MM.1S (cell line): ENCODE data around the gene FHL1.

Experiments used
- DNase-seq: peaks from one replicate; pipeline ENCODE4 v3.0.0-alpha.2; 2015
- H2AFZ ChIP-seq: fragments of 300-600 bp; sonication (generic); 2 replicates; pipeline ENCODE4 v1.6.0; 2016; ENCODE audit warnings: antibody characterized with exemption, low read length
- H3F3A ChIP-seq: fragments of 300-600 bp; sonication (generic); 2 replicates; pipeline ENCODE4 v1.6.1; 2016; ENCODE audit warnings: mild to moderate bottlenecking, antibody characterized with exemption, low read length, moderate library complexity, mixed read lengths; ENCODE audit not compliant: insufficient read depth
- H3K27ac ChIP-seq: fragments of 300-600 bp; sonication (generic); 2 replicates; pipeline ENCODE4 v1.5.1; 2016; ENCODE audit warnings: mild to moderate bottlenecking, low read length
- H3K27me3 ChIP-seq: fragments of 300-600 bp; sonication (generic); replicated peaks from 2 replicates; pipeline ENCODE4 v1.6.0; 2016; ENCODE audit warnings: low read length; ENCODE audit not compliant: insufficient read depth
- H3K36me3 ChIP-seq: fragments of 300-600 bp; sonication (generic); replicated peaks from 2 replicates; pipeline ENCODE4 v1.6.1; 2016; ENCODE audit warnings: mild to moderate bottlenecking, low read length, mixed read lengths; ENCODE audit not compliant: insufficient read depth
- H3K4me1 ChIP-seq: fragments of 300-600 bp; sonication (generic); 2 replicates; pipeline ENCODE4 v1.6.1; 2016; ENCODE audit warnings: low read length, mixed read lengths
- H3K4me2 ChIP-seq: fragments of 300-600 bp; sonication (generic); 2 replicates; pipeline ENCODE4 v1.6.0; 2016; ENCODE audit warnings: low read depth, low read length
- H3K4me3 ChIP-seq: fragments of 300-600 bp; sonication (generic); 2 replicates; pipeline ENCODE4 v1.5.1; 2016; ENCODE audit warnings: low read length, mixed read lengths
- H3K79me2 ChIP-seq: fragments of 300-600 bp; sonication (generic); 2 replicates; pipeline ENCODE4 v1.6.1; 2016; ENCODE audit warnings: mixed run types, low read length, mixed read lengths
- H3K9ac ChIP-seq: fragments of 300-600 bp; sonication (generic); 2 replicates; pipeline ENCODE4 v1.6.1; 2016; ENCODE audit warnings: low read length, mixed read lengths
- H3K9me2 ChIP-seq: fragments of 300-600 bp; sonication (generic); replicated peaks from 2 replicates; pipeline ENCODE4 v1.6.1; 2016; ENCODE audit warnings: mild to moderate bottlenecking, low read length, mixed read lengths; ENCODE audit not compliant: insufficient read depth
- H3K9me3 ChIP-seq: fragments of 300-600 bp; sonication (generic); replicated peaks from 2 replicates; pipeline ENCODE4 v1.6.1; 2016; ENCODE audit warnings: mild to moderate bottlenecking, low read length, mixed read lengths; ENCODE audit not compliant: insufficient read depth
- H4K20me1 ChIP-seq: fragments of 300-600 bp; sonication (generic); 2 replicates; pipeline ENCODE4 v1.6.1; 2016; ENCODE audit warnings: mild to moderate bottlenecking, low read length, moderate library complexity, mixed read lengths; ENCODE audit not compliant: insufficient read depth
- CTCF ChIP-seq: fragments of 300-600 bp; sonication (generic); IDR thresholded peaks from 2 replicates; pipeline ENCODE4 v1.5.1; 2016; ENCODE audit warnings: antibody characterized with exemption, low read length, mixed read lengths
- EZH2 ChIP-seq: fragments of 300-600 bp; sonication (generic); optimal IDR thresholded peaks from 2 replicates; pipeline ENCODE3; 2017; ENCODE audit warnings: low read depth, mild to moderate bottlenecking, antibody characterized with exemption, low read length, mixed read lengths
- EZH2phosphoT487 ChIP-seq: fragments of 300-600 bp; sonication (generic); IDR thresholded peaks from 2 replicates; pipeline ENCODE4 v1.6.1; 2018; ENCODE audit warnings: antibody characterized with exemption, low read length

FHL1 gene

GRCh38 chrX:136170139-136170800, 22.9 kb downstream of the FHL1 start:
- Histone ChIP-seq H3K27me3 (no peaks in the 10 kb centered on the region), H3K4me3 (no peak overlapping the region), H3K9me2 (no peaks in the 10 kb centered on the region), H3K27ac (no peak overlapping the region), H3K9me3 (no peaks in the 10 kb centered on the region), H3K36me3 (no peaks in the 10 kb centered on the region), H3K9ac (no peak overlapping the region), H3K79me2 (peaks cover 45% of the 10 kb centered on the region), H3K4me1 (no peaks in the 10 kb centered on the region), H2AFZ (no peak overlapping the region), H4K20me1 (no peaks in the 10 kb centered on the region), H3F3A (no peaks in the 10 kb centered on the region), H3K4me2 (no peak overlapping the region)
- no peak for TF ChIP-seq EZH2
- no peak for TF ChIP-seq EZH2phosphoT487
- TF ChIP-seq CTCF = no peak
- no peak for DNase-seq

- DNase-seq = no peak
- Histone ChIP-seq H4K20me1 (no peaks in the 10 kb centered on the region), H3K27ac (no peak overlapping the region), H3K27me3 (no peaks in the 10 kb centered on the region), H3F3A (no peaks in the 10 kb centered on the region), H3K9ac (no peak overlapping the region), H3K4me2 (no peak overlapping the region), H2AFZ (no peak overlapping the region), H3K36me3 (no peaks in the 10 kb centered on the region), H3K9me2 (no peaks in the 10 kb centered on the region), H3K79me2 (peaks cover 34% of the 10 kb centered on the region), H3K4me3 (no peak overlapping the region), H3K9me3 (no peaks in the 10 kb centered on the region), H3K4me1 (no peaks in the 10 kb centered on the region)
- no peak for TF ChIP-seq EZH2
- TF ChIP-seq CTCF = no peak
- TF ChIP-seq EZH2phosphoT487 = no peak
These were observed 24.1 kb downstream of the FHL1 start for GRCh38 chrX:136171420-136171819.

- H2AFZ ChIP-seq = no peak overlapping the region
- H3K4me1 ChIP-seq = no peaks in the 10 kb centered on the region
- H3F3A ChIP-seq = no peaks in the 10 kb centered on the region
- 0 out of 2 replicates have a peak, but pooled peaks cover 2% of the 10 kb centered on the region for H3K79me2 ChIP-seq
- no peaks in the 10 kb centered on the region for H3K27me3 ChIP-seq
- H4K20me1 ChIP-seq = no peaks in the 10 kb centered on the region
- no peaks in the 10 kb centered on the region for H3K9me2 ChIP-seq
- no peak overlapping the region for H3K4me3 ChIP-seq
- no peak for DNase-seq
- TF ChIP-seq EZH2phosphoT487 = no peak
- no peak for TF ChIP-seq EZH2
- no peak for TF ChIP-seq CTCF
- no peak overlapping the region for H3K4me2 ChIP-seq
- H3K36me3 ChIP-seq = no peaks in the 10 kb centered on the region
- no peak overlapping the region for H3K27ac ChIP-seq
- no peaks in the 10 kb centered on the region for H3K9me3 ChIP-seq
- H3K9ac ChIP-seq = no peak overlapping the region
These were observed 29.1 kb downstream of the FHL1 start for GRCh38 chrX:136176399-136176825.
